ENCODE results near the gene ATXN1.

Gene ATXN1

DNA sequence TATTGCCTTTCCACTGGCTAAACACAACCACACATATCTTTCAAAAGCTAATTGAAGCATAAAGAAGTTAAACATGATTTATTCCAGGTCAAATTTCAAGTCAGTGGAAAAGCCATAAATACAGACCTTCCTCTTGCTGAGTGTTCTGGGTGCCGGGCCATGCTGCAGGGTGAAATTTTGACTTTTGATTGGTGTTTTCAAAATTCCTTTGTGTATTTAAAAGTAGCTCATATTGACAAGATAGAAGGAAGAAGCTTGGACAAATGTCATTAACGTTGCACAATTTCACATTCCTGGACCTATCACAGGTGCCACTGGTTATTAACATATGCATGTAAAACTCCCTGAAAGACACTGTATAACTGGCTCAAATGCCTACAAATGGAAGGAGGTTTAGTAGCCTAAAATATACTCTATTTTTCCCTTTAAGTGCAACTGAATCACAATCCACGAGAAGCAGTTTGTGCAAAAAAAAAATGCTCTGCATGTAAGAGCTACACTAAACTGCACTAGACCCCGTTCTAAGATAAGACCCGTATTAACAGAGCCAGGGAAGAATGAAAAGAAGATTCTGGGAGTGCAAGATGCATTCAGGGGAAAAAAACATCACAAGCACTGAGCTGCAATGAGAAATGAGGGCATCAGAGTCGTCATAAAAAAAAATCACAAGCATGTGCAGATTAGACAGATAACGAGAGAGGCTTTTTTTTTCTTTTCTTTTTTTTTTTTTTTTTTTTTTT is 30.4 kb downstream of the ATXN1 start:
- Histone ChIP-seq H3K36me3 (no peaks in the 10 kb centered on the region), H3K4me3 (ENCODE audit: low read depth, low read length) (no peak overlapping the region), H3K4me1 (no peaks in the 10 kb centered on the region; the same call in 1 of the 2 replicates), H3K9me3 (no peaks in the 10 kb centered on the region), H3K27me3 (no peaks in the 10 kb centered on the region)
- no peak for TF ChIP-seq CTCF (IDR thresholded peaks at IDR 0.05; ENCODE audit: low read depth, low read length)
- DNase-seq, result no peak

- Histone ChIP-seq H3K9me3 (no peaks in the 10 kb centered on the region), H3K36me3 (no peaks in the 10 kb centered on the region), H3K4me1 (no peaks in the 10 kb centered on the region; the same call in 1 of the 2 replicates), H3K27me3 (no peaks in the 10 kb centered on the region), H3K4me3 (ENCODE audit: low read depth, low read length) (no peak overlapping the region)
- no peak for DNase-seq
- TF ChIP-seq CTCF (IDR thresholded peaks at IDR 0.05; ENCODE audit: low read depth, low read length), result no peak
Measured at GRCh38 chr6:16729744-16730143, 31.5 kb downstream of the ATXN1 start.

DNA sequence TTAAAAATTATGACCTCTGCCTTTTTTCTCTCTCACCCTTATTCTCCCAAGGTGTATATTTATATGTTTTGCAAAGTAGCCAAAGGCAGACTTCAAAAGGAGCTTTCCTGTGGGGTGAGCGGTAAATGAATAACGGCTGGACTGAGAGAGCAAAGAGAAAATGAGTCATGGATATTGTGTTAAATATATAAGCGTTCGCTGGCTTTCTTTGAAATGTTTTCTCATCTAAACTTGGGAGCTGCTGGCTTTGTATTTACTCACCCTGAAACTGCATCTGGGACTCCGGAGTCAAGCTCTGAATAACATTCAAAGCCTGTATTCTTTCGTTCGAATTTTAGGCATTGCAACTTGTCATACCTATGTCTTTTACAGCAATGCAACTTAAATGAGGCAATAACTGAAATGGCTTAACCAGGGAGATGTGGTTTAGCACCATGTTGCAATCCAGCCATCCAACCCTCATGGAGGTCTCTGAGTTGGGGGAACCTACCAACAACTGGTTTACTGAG is 32.0 kb downstream of the ATXN1 start:
- H3K4me1 ChIP-seq, result no peaks in the 10 kb centered on the region; the same call in 1 of the 2 replicates
- H3K27me3 ChIP-seq, result no peaks in the 10 kb centered on the region
- no peak for TF ChIP-seq CTCF (IDR thresholded peaks at IDR 0.05; ENCODE audit: low read depth, low read length)
- no peak overlapping the region for H3K4me3 ChIP-seq (ENCODE audit: low read depth, low read length)
- no peak for DNase-seq
- H3K36me3 ChIP-seq, result no peaks in the 10 kb centered on the region
- H3K9me3 ChIP-seq, result no peaks in the 10 kb centered on the region

- H3K4me1 ChIP-seq, result no peaks in the 10 kb centered on the region; the same call in 1 of the 2 replicates
- no peak overlapping the region for H3K4me3 ChIP-seq (ENCODE audit: low read depth, low read length)
- no peak for DNase-seq
- TF ChIP-seq CTCF (IDR thresholded peaks at IDR 0.05; ENCODE audit: low read depth, low read length), result no peak
- H3K36me3 ChIP-seq, result no peaks in the 10 kb centered on the region
- H3K9me3 ChIP-seq, result no peaks in the 10 kb centered on the region
- no peaks in the 10 kb centered on the region for H3K27me3 ChIP-seq
Measured at GRCh38 chr6:16728513-16729182, 32.6 kb downstream of the ATXN1 start.

- no peaks in the 10 kb centered on the region; the same call in 1 of the 2 replicates for H3K4me1 ChIP-seq
- no peak overlapping the region for H3K4me3 ChIP-seq (ENCODE audit: low read depth, low read length)
- TF ChIP-seq CTCF (IDR thresholded peaks at IDR 0.05; ENCODE audit: low read depth, low read length), result no peak
- no peaks in the 10 kb centered on the region for H3K36me3 ChIP-seq
- no peak for DNase-seq
- H3K27me3 ChIP-seq, result no peaks in the 10 kb centered on the region
- H3K9me3 ChIP-seq, result no peaks in the 10 kb centered on the region
Measured at GRCh38 chr6:16727996-16728395, 33.3 kb downstream of the ATXN1 start.
